Measurements from ENCODE around the gene SLC13A4.
"Not testable (repeated sequence)": the region's sequence is repeated elsewhere in the genome, so short reads cannot be mapped to it uniquely, and the experiment has no call there.

The SLC13A4 gene

GRCh38 chr7:135672560-135673359 lies 55.2 kb downstream of the SLC13A4 start:
- H4K12ac ChIP-seq (ENCODE audit: low read depth, low read length): no peak overlapping the region
- no peak overlapping the region for H2BK120ac ChIP-seq (ENCODE audit: insufficient read depth, low read length, poor library complexity)
- no peak overlapping the region for H3K9ac ChIP-seq (ENCODE audit: low read length)
- H3K9me3 ChIP-seq (ENCODE audit: insufficient read depth, low read depth, low read length): peaks cover 4% of the 10 kb centered on the region
- peak; percentile 6 to 75 for DNase-seq
- H3K4ac ChIP-seq (ENCODE audit: low read depth, low read length): no peak overlapping the region
- no peak overlapping the region for H2BK5ac ChIP-seq (ENCODE audit: low read depth, low read length, poor library complexity)
- H3K4me2 ChIP-seq (ENCODE audit: low read length): no peak overlapping the region
- H3K14ac ChIP-seq (ENCODE audit: low read length): no peak overlapping the region
- no peak overlapping the region for H3K18ac ChIP-seq (ENCODE audit: low read length)
- H3K4me1 ChIP-seq (ENCODE audit: control insufficient read depth in 1 of 2, insufficient read depth in 2 of 2, low read length in 2 of 2): peaks cover 0 to 2% of the 10 kb centered on the region in 2 experiments
- H2AFZ ChIP-seq (ENCODE audit: insufficient read depth, low read length, poor library complexity): no peak overlapping the region
- no peak overlapping the region for H2AK5ac ChIP-seq (ENCODE audit: low read length)
- H3K4me3 ChIP-seq (ENCODE audit: low read depth, low read length): no peak overlapping the region
- H3K36me3 ChIP-seq (ENCODE audit: control insufficient read depth in 1 of 2, insufficient read depth in 2 of 2, low read length in 2 of 2): peaks cover 7% of the 10 kb centered on the region in 2 experiments
- H4K8ac ChIP-seq (ENCODE audit: low read depth, low read length): no peak overlapping the region
- no peaks in the 10 kb centered on the region for H3K79me2 ChIP-seq (ENCODE audit: control insufficient read depth, insufficient read depth, low read length, poor library complexity)
- no CpG with 5 or more reads among the region's 3 CpGs for WGBS (ENCODE audit: extremely low coverage, insufficient coverage, insufficient read length)
- no peak overlapping the region for H2BK12ac ChIP-seq (ENCODE audit: low read length)
- H3K23ac ChIP-seq (ENCODE audit: low read length): no peak overlapping the region
- H3K27ac ChIP-seq (ENCODE audit: low read depth, low read length): peak overlapping the region; percentile 49
- H4K91ac ChIP-seq (ENCODE audit: low read depth, low read length): no peak overlapping the region
- H3K79me1 ChIP-seq (ENCODE audit: low read length): peaks cover 3% of the 10 kb centered on the region
- H3K27me3 ChIP-seq (ENCODE audit: insufficient read depth, low read length): no peaks in the 10 kb centered on the region

GRCh38 chr7:135670179-135670578 lies 57.8 kb downstream of the SLC13A4 start:
- no peak overlapping the region for H2BK12ac ChIP-seq (ENCODE audit: low read length)
- no peak overlapping the region for H4K91ac ChIP-seq (ENCODE audit: low read depth, low read length)
- H3K27ac ChIP-seq (ENCODE audit: low read depth, low read length): no peak overlapping the region
- peaks cover 5 to 8% of the 10 kb centered on the region in 2 experiments for H3K4me1 ChIP-seq (ENCODE audit: control insufficient read depth in 1 of 2, insufficient read depth in 2 of 2, low read length in 2 of 2)
- H3K9ac ChIP-seq (ENCODE audit: low read length): no peak overlapping the region
- no peak overlapping the region for H3K4me3 ChIP-seq (ENCODE audit: low read depth, low read length)
- H2AFZ ChIP-seq (ENCODE audit: insufficient read depth, low read length, poor library complexity): no peak overlapping the region
- peaks cover 3% of the 10 kb centered on the region for H3K79me1 ChIP-seq (ENCODE audit: low read length)
- no peak overlapping the region for H2BK5ac ChIP-seq (ENCODE audit: low read depth, low read length, poor library complexity)
- no peak overlapping the region for H3K14ac ChIP-seq (ENCODE audit: low read length)
- no peaks in the 10 kb centered on the region for H3K79me2 ChIP-seq (ENCODE audit: control insufficient read depth, insufficient read depth, low read length, poor library complexity)
- H3K23ac ChIP-seq (ENCODE audit: low read length): no peak overlapping the region
- H4K12ac ChIP-seq (ENCODE audit: low read depth, low read length): no peak overlapping the region
- no peak overlapping the region for H4K8ac ChIP-seq (ENCODE audit: low read depth, low read length)
- no peak overlapping the region for H3K4me2 ChIP-seq (ENCODE audit: low read length)
- WGBS (ENCODE audit: extremely low coverage, insufficient coverage, insufficient read length): no CpG with 5 or more reads among the region's 1 CpG
- peaks cover 4% of the 10 kb centered on the region for H3K9me3 ChIP-seq (ENCODE audit: insufficient read depth, low read depth, low read length)
- no peaks in the 10 kb centered on the region for H3K27me3 ChIP-seq (ENCODE audit: insufficient read depth, low read length)
- H2BK120ac ChIP-seq (ENCODE audit: insufficient read depth, low read length, poor library complexity): no peak overlapping the region
- no peak overlapping the region for H3K4ac ChIP-seq (ENCODE audit: low read depth, low read length)
- peaks cover 4% of the 10 kb centered on the region in 2 experiments for H3K36me3 ChIP-seq (ENCODE audit: control insufficient read depth in 1 of 2, insufficient read depth in 2 of 2, low read length in 2 of 2)
- H2AK5ac ChIP-seq (ENCODE audit: low read length): no peak overlapping the region
- no peak for DNase-seq
- H3K18ac ChIP-seq (ENCODE audit: low read length): no peak overlapping the region

GRCh38 chr7:135669774-135670173 lies 58.2 kb downstream of the SLC13A4 start:
- no peak overlapping the region for H2BK12ac ChIP-seq (ENCODE audit: low read length)
- no peak overlapping the region for H3K14ac ChIP-seq (ENCODE audit: low read length)
- H3K4me3 ChIP-seq (ENCODE audit: low read depth, low read length): no peak overlapping the region
- no peak overlapping the region for H2AFZ ChIP-seq (ENCODE audit: insufficient read depth, low read length, poor library complexity)
- peaks cover 3% of the 10 kb centered on the region for H3K79me1 ChIP-seq (ENCODE audit: low read length)
- no CpG with 5 or more reads among the region's 1 CpG for WGBS (ENCODE audit: extremely low coverage, insufficient coverage, insufficient read length)
- no peak overlapping the region for H4K91ac ChIP-seq (ENCODE audit: low read depth, low read length)
- H2BK5ac ChIP-seq (ENCODE audit: low read depth, low read length, poor library complexity): no peak overlapping the region
- H2BK120ac ChIP-seq (ENCODE audit: insufficient read depth, low read length, poor library complexity): no peak overlapping the region
- H3K79me2 ChIP-seq (ENCODE audit: control insufficient read depth, insufficient read depth, low read length, poor library complexity): no peaks in the 10 kb centered on the region
- H4K12ac ChIP-seq (ENCODE audit: low read depth, low read length): no peak overlapping the region
- H2AK5ac ChIP-seq (ENCODE audit: low read length): no peak overlapping the region
- no peak overlapping the region for H3K23ac ChIP-seq (ENCODE audit: low read length)
- H4K8ac ChIP-seq (ENCODE audit: low read depth, low read length): no peak overlapping the region
- no peaks in the 10 kb centered on the region for H3K27me3 ChIP-seq (ENCODE audit: insufficient read depth, low read length)
- H3K9ac ChIP-seq (ENCODE audit: low read length): no peak overlapping the region
- peaks cover 4% of the 10 kb centered on the region for H3K9me3 ChIP-seq (ENCODE audit: insufficient read depth, low read depth, low read length)
- H3K27ac ChIP-seq (ENCODE audit: low read depth, low read length): no peak overlapping the region
- DNase-seq: no peak
- no peak overlapping the region for H3K18ac ChIP-seq (ENCODE audit: low read length)
- peaks cover 4% of the 10 kb centered on the region in 2 experiments for H3K36me3 ChIP-seq (ENCODE audit: control insufficient read depth in 1 of 2, insufficient read depth in 2 of 2, low read length in 2 of 2)
- H3K4ac ChIP-seq (ENCODE audit: low read depth, low read length): no peak overlapping the region
- no peak overlapping the region for H3K4me2 ChIP-seq (ENCODE audit: low read length)
- peaks cover 5 to 8% of the 10 kb centered on the region in 2 experiments for H3K4me1 ChIP-seq (ENCODE audit: control insufficient read depth in 1 of 2, insufficient read depth in 2 of 2, low read length in 2 of 2)

- not testable (repeated sequence) for H2BK12ac ChIP-seq (ENCODE audit: low read length); H3K18ac ChIP-seq (ENCODE audit: low read length); H3K4me2 ChIP-seq (ENCODE audit: low read length); H3K4me1 ChIP-seq (ENCODE audit: control insufficient read depth in 1 of 2, insufficient read depth in 2 of 2, low read length in 2 of 2); H3K79me1 ChIP-seq (ENCODE audit: low read length); H3K27me3 ChIP-seq (ENCODE audit: insufficient read depth, low read length); H2AK5ac ChIP-seq (ENCODE audit: low read length); H3K4me3 ChIP-seq (ENCODE audit: low read depth, low read length); H2BK120ac ChIP-seq (ENCODE audit: insufficient read depth, low read length, poor library complexity); H2AFZ ChIP-seq (ENCODE audit: insufficient read depth, low read length, poor library complexity); H4K91ac ChIP-seq (ENCODE audit: low read depth, low read length); DNase-seq; H2BK5ac ChIP-seq (ENCODE audit: low read depth, low read length, poor library complexity); H4K12ac ChIP-seq (ENCODE audit: low read depth, low read length); H3K4ac ChIP-seq (ENCODE audit: low read depth, low read length); H3K23ac ChIP-seq (ENCODE audit: low read length); H3K27ac ChIP-seq (ENCODE audit: low read depth, low read length); H4K8ac ChIP-seq (ENCODE audit: low read depth, low read length); H3K9me3 ChIP-seq (ENCODE audit: insufficient read depth, low read depth, low read length); H3K79me2 ChIP-seq (ENCODE audit: control insufficient read depth, insufficient read depth, low read length, poor library complexity); H3K14ac ChIP-seq (ENCODE audit: low read length); H3K9ac ChIP-seq (ENCODE audit: low read length); H3K36me3 ChIP-seq (ENCODE audit: control insufficient read depth in 1 of 2, insufficient read depth in 2 of 2, low read length in 2 of 2)
- no CpG with 5 or more reads among the region's 6 CpGs for WGBS (ENCODE audit: extremely low coverage, insufficient coverage, insufficient read length)
Measured at GRCh38 chr7:135668852-135669395, 59.1 kb downstream of the SLC13A4 start.
